Measurements from ENCODE around the gene ZNF74. TPM values are rescaled to one million over a fixed set of nuclear protein-coding genes. Genes with fewer than 3 reads are reported as not detected.

Gene ZNF74
- total RNA-seq, 1 experiment from 2014 or later = 34.3 TPM

DNA sequence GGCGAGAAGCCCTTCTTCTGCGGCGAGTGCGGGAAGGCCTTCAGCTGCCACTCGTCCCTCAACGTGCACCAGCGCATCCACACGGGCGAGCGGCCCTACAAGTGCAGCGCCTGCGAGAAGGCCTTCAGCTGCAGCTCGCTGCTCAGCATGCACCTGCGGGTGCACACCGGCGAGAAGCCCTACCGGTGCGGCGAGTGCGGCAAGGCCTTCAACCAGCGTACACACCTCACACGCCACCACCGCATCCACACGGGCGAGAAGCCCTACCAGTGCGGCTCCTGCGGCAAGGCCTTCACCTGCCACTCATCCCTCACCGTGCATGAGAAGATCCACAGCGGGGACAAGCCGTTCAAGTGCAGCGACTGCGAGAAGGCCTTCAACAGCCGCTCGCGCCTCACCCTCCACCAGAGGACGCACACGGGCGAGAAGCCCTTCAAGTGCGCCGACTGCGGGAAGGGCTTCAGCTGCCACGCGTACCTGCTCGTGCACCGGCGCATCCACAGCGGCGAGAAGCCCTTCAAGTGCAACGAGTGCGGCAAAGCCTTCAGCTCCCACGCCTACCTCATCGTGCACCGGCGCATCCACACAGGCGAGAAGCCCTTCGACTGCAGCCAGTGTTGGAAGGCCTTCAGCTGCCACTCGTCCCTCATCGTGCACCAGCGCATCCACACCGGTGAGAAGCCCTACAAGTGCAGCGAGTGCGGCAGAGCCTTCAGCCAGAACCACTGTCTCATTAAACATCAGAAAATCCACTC is 12.2 kb downstream of the ZNF74 start:
- DNase-seq = peak; percentile 33
- no peak overlapping the region for H2BK20ac ChIP-seq (ENCODE audit: low read depth, low read length, poor library complexity, severe bottlenecking)
- H2AFZ ChIP-seq (ENCODE audit: low read length) = no peak overlapping the region
- H3K56ac ChIP-seq (ENCODE audit: insufficient read length, low read depth, low read length) = no peak overlapping the region
- no peaks in the 10 kb centered on the region for H3K79me1 ChIP-seq (ENCODE audit: insufficient read depth, low read depth, low read length, poor library complexity, severe bottlenecking)
- H2BK120ac ChIP-seq (ENCODE audit: low read depth, low read length, poor library complexity, severe bottlenecking) = no peak overlapping the region
- Mint-ChIP-seq H3K9me3 (no peaks in the 10 kb centered on the region), H3K4me1 (no peaks in the 10 kb centered on the region), H3K4me3 (no peak overlapping the region), H3K27me3 (ENCODE audit: low read depth) (no peaks in the 10 kb centered on the region), H3K36me3 (ENCODE audit: insufficient read depth in 1 of 3, low read depth in 3 of 3) (peaks cover 30 to 53% (median 43%) of the 10 kb centered on the region in 3 experiments; a peak in 6 of 7 replicates), H3K27ac (no peak overlapping the region)
- H3K18ac ChIP-seq (ENCODE audit: insufficient read length, low read depth, low read length) = no peak overlapping the region
- H3K27me3 ChIP-seq (ENCODE audit: insufficient read depth, low read length) = no peaks in the 10 kb centered on the region
- no peaks in the 10 kb centered on the region for H3K79me2 ChIP-seq (ENCODE audit: insufficient read depth, low read length)
- H3K9me3 ChIP-seq (ENCODE audit: control insufficient read depth, low read depth, low read length) = no peaks in the 10 kb centered on the region
- H3K4ac ChIP-seq (ENCODE audit: low read depth, low read length) = no peak overlapping the region
- no peak overlapping the region for H2BK5ac ChIP-seq (ENCODE audit: insufficient read length, low read length)
- H3K4me1 ChIP-seq (ENCODE audit: insufficient read depth, low read length) = no peaks in the 10 kb centered on the region
- H4K5ac ChIP-seq (ENCODE audit: insufficient read length, low read depth, low read length) = no peak overlapping the region
- no peak overlapping the region for H2AK5ac ChIP-seq (ENCODE audit: insufficient read length, low read length)
- no peak overlapping the region for H3T11ph ChIP-seq (ENCODE audit: low read length)
- H2BK12ac ChIP-seq (ENCODE audit: insufficient read length, low read depth, low read length) = no peak overlapping the region
- no peak overlapping the region for H2BK15ac ChIP-seq (ENCODE audit: low read depth, low read length)
- no peak overlapping the region for H3K9ac ChIP-seq (ENCODE audit: extremely low read depth, insufficient read length, low read length)
- TF ChIP-seq, protein P1, sequence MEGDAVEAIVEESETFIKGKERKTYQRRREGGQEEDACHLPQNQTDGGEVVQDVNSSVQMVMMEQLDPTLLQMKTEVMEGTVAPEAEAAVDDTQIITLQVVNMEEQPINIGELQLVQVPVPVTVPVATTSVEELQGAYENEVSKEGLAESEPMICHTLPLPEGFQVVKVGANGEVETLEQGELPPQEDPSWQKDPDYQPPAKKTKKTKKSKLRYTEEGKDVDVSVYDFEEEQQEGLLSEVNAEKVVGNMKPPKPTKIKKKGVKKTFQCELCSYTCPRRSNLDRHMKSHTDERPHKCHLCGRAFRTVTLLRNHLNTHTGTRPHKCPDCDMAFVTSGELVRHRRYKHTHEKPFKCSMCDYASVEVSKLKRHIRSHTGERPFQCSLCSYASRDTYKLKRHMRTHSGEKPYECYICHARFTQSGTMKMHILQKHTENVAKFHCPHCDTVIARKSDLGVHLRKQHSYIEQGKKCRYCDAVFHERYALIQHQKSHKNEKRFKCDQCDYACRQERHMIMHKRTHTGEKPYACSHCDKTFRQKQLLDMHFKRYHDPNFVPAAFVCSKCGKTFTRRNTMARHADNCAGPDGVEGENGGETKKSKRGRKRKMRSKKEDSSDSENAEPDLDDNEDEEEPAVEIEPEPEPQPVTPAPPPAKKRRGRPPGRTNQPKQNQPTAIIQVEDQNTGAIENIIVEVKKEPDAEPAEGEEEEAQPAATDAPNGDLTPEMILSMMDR (conservative IDR thresholded peaks at IDR 0.05) = no peak
- WGBS (ENCODE audit: extremely low coverage, insufficient read length, low lambda C conversion rate) = no CpG with 5 or more reads among the region's 62 CpGs
- H4K8ac ChIP-seq (replicated peaks; ENCODE audit: insufficient read length, low read depth, low read length) = no peak overlapping the region
- no peaks in the 10 kb centered on the region for H4K20me1 ChIP-seq (ENCODE audit: control insufficient read depth, insufficient read depth, insufficient read length)
- H3K23ac ChIP-seq (ENCODE audit: insufficient read length, low read depth, low read length) = no peak overlapping the region
- no peak overlapping the region for H4K91ac ChIP-seq (ENCODE audit: insufficient read length, low read depth, low read length)
- no peak overlapping the region for H3K27ac ChIP-seq (ENCODE audit: insufficient read length, low read depth, low read length)
- no peaks in the 10 kb centered on the region for H3K23me2 ChIP-seq (ENCODE audit: insufficient read length, low read depth, low read length, poor library complexity, severe bottlenecking)
- H3K14ac ChIP-seq (ENCODE audit: insufficient read depth, low read length) = no peak overlapping the region
- H3K4me2 ChIP-seq (ENCODE audit: insufficient read depth, insufficient read length, low read length) = no peak overlapping the region

Data from H9 (cell line).